ENCODE results near the gene NES. TPM values are rescaled to one million over a fixed set of nuclear protein-coding genes. Genes with fewer than 3 reads are reported as not detected.

NES gene
- total RNA-seq, 1 donor from 2014 or later = not detected

DNA sequence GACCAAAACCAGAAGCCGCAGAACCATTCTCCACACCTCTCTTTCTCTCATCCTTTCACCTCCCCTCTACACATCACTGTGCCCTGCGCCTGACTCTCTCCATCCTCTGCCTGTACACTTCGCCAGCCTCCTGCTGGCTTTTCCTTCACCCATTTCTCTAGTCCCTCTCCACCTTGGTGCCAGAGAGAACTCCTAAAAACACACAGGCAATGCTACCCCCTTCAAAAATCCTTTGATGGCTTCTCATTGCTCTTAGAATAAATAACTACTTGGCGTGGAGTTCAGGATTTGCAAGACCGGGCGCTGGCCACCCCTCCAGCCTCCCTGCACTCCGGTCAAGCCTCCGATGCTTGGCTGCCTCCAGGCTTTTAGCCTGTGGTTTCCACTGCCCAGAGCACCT is 19.5 kb upstream of the NES start:
- Mint-ChIP-seq H3K27ac (no peak overlapping the region), H3K4me3 (ENCODE audit: low read depth) (no peak overlapping the region), H3K36me3 (ENCODE audit: low read depth) (no peaks in the 10 kb centered on the region), H3K9me3 (no peaks in the 10 kb centered on the region), H3K4me1 (ENCODE audit: low read depth) (peaks cover 7% of the 10 kb centered on the region), H3K27me3 (ENCODE audit: low read depth) (peaks cover 43% of the 10 kb centered on the region)
- intact Hi-C loops (cut with micrococcal nuclease) = no loop called here
- DNase-seq (ENCODE audit: low spot score) = no peak

DNA sequence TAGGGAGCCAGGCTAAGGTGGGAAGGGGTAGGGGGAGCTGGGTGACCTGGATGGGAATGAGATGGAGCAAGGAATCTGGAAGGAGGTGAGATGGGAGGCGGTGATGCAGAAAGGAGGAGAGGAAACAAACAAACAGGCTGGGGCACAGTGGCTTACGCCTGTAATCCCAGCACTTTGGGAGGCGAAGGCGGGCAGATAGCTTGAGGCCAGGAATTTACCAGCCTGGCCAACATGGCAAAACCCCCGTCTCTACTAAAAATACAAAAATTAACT is 17.4 kb upstream of the NES start:
- Mint-ChIP-seq H3K4me1 (ENCODE audit: low read depth) (peaks cover 11% of the 10 kb centered on the region), H3K27me3 (ENCODE audit: low read depth) (peaks cover 56% of the 10 kb centered on the region), H3K4me3 (ENCODE audit: low read depth) (no peak overlapping the region)

DNA sequence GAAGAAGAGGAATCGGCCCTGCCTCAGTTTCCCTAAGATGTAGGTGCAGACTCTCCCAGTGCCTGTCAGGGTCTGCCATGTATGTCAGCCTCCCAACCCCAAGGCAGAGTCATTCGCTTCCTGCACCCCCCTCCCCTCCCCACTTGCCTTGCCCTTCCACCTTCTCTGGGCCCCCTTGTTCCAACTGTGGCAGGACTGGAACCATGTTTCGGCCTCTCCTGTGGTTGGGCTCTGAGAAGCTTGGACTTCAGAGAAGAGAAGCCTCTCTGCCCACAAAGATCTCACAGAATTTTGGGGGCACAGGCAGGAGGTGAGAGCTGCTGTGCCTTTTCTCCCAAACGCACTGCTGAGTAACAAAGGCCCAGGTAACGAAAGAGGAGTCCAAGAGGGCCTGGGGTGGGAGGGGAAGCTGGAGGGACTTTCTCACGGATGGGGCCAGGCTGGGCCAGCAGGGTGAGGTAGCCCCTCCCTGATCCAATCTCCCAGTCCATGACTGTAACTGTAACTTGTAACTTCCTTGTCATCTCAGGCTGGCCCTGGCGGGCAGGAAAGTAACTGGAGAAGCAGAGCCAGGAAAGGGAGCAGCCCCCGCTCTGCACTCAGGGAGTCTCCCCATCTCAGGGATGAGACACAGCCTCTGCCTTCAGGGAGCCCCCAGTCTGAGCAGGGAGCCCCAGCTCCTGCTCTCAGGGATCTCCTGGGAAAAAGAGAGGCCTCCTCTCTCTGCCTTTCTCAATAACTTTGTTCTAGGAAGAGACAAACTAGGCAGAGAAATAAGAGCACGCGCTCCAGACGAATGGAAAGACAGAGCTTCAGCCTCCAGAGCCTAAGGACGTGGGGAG is 16.9 kb upstream of the NES start:
- Mint-ChIP-seq H3K27me3 (ENCODE audit: low read depth) (peaks cover 59% of the 10 kb centered on the region), H3K36me3 (ENCODE audit: low read depth) (no peaks in the 10 kb centered on the region), H3K9me3 (no peaks in the 10 kb centered on the region), H3K27ac (no peak overlapping the region), H3K4me3 (ENCODE audit: low read depth) (no peak overlapping the region), H3K4me1 (ENCODE audit: low read depth) (peaks cover 13% of the 10 kb centered on the region)
- intact Hi-C loops (cut with micrococcal nuclease) = no loop called here
- no peak for DNase-seq (ENCODE audit: low spot score)

More for the DNA sequence above, 17.4 kb upstream of the NES start:
- Mint-ChIP-seq H3K9me3 (no peaks in the 10 kb centered on the region), H3K36me3 (ENCODE audit: low read depth) (no peaks in the 10 kb centered on the region), H3K27ac (no peak overlapping the region)
- intact Hi-C loops (cut with micrococcal nuclease) = no loop called here
- DNase-seq (ENCODE audit: low spot score) = no peak

DNA sequence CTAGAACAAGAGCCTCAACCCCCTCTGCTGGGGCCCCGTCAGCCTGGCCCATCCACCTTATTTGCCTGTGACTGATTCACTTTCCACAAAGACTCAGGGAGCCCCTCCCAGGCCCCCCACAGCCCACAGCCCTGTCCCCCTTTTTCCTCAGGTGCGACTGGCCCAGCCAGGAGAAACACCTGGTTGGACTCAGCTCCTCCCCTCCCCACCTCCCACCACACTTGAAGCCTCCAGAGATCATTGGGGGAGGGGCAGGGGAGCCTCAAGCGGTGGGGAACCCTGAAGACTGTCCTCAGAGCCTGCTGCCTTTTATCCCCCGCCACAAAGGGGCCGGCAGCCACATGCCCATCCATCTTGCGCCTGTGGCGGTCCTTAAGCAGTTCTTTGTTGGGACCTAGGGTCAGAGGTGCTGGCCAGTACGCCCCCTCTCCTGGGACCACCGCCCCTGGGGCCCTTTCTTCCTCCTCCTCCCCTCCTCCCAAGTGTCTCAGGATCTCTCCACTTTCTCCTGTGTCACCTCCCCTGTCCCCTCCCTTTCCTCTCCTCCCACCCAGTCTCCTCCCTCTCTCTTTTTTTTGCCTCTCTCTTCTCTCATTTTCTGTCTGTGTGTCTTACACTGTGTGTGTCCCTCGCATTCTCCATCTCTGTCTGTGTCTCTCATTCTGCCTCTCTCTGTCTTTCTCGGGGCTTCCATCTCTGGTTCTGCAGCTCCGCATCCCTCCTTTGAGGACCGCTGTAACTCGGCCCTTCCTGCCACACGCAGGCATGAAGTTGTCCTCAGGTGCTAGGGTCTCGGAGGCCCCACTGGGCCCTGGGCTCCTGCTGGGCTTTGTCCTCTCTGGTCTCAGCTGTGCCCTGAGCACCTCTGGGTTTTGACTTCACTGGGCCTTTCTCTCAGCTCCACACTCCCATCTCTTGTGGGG is 16.0 kb upstream of the NES start:
- intact Hi-C loops (cut with micrococcal nuclease) = no loop called here
- no peak for DNase-seq (ENCODE audit: low spot score)
- H3K4me3 Mint-ChIP-seq (ENCODE audit: low read depth) = no peak overlapping the region
- no peak overlapping the region for H3K27ac Mint-ChIP-seq
- peaks cover 13% of the 10 kb centered on the region for H3K4me1 Mint-ChIP-seq (ENCODE audit: low read depth)
- peaks cover 62% of the 10 kb centered on the region for H3K27me3 Mint-ChIP-seq (ENCODE audit: low read depth)
- no peaks in the 10 kb centered on the region for H3K36me3 Mint-ChIP-seq (ENCODE audit: low read depth)
- H3K9me3 Mint-ChIP-seq = no peaks in the 10 kb centered on the region

DNA sequence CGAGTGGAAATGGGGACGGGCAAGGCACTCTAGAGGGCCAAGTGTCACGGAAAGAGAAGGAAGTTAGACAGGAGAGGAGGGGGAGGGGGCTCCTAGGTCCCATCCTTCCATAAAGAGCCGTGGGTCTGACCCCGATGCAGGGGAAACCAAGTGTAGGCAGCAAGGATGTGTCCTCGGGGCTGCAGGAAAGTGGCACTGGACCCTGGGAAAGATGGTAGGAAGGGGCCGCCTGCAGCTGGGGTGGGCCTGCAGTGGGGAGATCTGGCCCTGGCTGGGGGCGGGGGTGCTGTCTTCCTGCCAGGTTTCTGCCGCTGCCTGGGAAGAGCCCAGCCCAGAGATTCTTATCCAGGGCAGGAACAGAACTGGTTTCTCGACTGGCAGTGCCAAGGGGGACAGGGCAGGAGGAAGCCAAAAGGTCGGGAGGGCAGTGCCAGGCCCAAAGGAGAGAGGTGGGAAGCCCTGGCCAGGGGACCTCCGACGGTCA is 15.3 kb upstream of the NES start:
- Mint-ChIP-seq H3K9me3 (no peaks in the 10 kb centered on the region), H3K36me3 (ENCODE audit: low read depth) (no peaks in the 10 kb centered on the region), H3K4me3 (ENCODE audit: low read depth) (no peak overlapping the region), H3K4me1 (ENCODE audit: low read depth) (peaks cover 13% of the 10 kb centered on the region), H3K27ac (no peak overlapping the region), H3K27me3 (ENCODE audit: low read depth) (peaks cover 61% of the 10 kb centered on the region)
- intact Hi-C loops (cut with micrococcal nuclease) = no loop called here
- no peak for DNase-seq (ENCODE audit: low spot score)

DNA sequence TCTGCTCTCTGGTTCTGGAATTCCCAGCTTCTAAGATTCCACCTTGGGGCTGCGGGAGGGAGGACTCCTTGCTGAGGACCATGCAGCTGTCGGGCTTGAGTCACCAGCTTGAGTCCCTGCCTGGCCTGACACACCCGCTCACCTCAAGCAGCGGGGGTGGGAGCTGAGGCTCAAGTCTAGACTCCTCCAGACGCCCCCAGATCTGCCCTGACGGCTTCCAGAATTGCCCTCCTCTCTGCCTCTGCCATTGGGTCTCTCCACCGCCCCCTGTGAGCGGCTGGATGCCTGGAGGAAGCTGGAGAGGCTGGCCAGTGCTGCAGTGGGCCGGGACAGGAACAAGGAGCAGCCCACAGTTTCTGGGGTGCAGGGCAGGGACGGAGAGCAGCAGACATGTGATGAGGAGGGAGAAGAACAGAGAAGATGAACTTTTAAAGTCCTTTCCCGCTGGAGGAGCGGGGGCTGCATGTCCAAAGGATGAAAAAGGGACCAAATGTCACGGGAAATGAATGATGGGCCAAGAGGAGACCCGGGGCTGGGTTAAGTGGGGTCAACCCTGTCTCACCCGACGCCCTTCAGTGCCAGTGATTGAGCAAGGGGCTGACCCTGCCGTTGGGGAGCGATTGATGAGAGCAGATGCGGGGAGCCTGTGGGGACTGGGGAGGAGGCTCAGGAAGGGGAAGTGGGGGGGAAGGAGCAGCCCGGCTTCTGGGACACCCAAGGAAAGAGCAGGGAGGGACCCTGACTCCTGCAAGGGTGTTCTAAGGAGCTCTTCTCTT is 14.6 kb upstream of the NES start:
- intact Hi-C loops (cut with micrococcal nuclease) = no loop called here

DNA sequence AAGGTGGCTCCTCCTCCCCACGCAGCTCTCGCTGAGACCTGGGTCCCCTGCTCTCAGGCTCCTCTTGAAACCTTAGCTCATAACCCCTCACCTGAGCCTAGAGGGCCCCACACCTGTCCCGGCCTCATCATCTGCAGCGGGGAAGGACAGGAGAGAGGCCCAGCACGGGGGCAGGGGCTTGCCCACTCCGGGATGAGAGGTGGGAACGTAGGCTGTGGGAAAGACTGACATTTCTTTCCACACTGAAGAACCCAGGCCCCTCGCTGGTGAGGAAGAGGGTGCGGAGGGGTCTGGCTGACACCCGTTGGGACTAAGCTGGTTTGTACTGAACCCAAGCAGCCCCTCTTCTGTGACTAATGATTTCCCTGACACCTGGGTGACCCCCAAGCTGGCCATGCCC is 14.0 kb upstream of the NES start:
- H3K27ac Mint-ChIP-seq = no peak overlapping the region
- no peak for DNase-seq (ENCODE audit: low spot score)
- H3K9me3 Mint-ChIP-seq = no peaks in the 10 kb centered on the region
- no peaks in the 10 kb centered on the region for H3K36me3 Mint-ChIP-seq (ENCODE audit: low read depth)
- no peak overlapping the region for H3K4me3 Mint-ChIP-seq (ENCODE audit: low read depth)
- intact Hi-C loops (cut with micrococcal nuclease) = no loop called here
- H3K27me3 Mint-ChIP-seq (ENCODE audit: low read depth) = peaks cover 54% of the 10 kb centered on the region
- peaks cover 13% of the 10 kb centered on the region for H3K4me1 Mint-ChIP-seq (ENCODE audit: low read depth)

More for the DNA sequence above, 14.6 kb upstream of the NES start:
- Mint-ChIP-seq H3K27ac (no peak overlapping the region), H3K36me3 (ENCODE audit: low read depth) (no peaks in the 10 kb centered on the region), H3K4me3 (ENCODE audit: low read depth) (no peak overlapping the region), H3K27me3 (ENCODE audit: low read depth) (peaks cover 56% of the 10 kb centered on the region), H3K9me3 (no peaks in the 10 kb centered on the region), H3K4me1 (ENCODE audit: low read depth) (peaks cover 13% of the 10 kb centered on the region)
- DNase-seq (ENCODE audit: low spot score) = no peak

DNA sequence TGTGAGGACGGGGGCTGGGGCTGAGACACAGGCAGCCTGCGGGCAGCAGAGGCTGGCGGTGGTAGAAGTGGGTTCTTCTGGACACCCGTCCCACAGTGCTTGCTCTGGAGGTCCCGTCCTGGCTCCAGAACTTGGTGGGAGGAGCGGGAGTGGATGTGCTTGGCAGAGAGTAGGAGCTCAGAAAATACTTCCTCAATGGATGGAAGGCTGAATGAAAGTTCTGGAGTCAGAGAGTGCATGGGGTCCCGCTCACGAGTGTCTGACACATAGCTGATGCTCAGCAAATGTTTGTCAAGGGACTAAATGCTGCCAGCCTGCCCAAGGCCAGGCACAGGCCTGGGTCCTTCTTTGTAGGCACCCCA is 13.4 kb upstream of the NES start:
- no peaks in the 10 kb centered on the region for H3K36me3 Mint-ChIP-seq (ENCODE audit: low read depth)
- intact Hi-C loops (cut with micrococcal nuclease) = no loop called here
- peaks cover 54% of the 10 kb centered on the region for H3K27me3 Mint-ChIP-seq (ENCODE audit: low read depth)
- DNase-seq (ENCODE audit: low spot score) = no peak
- H3K4me1 Mint-ChIP-seq (ENCODE audit: low read depth) = peaks cover 13% of the 10 kb centered on the region
- H3K4me3 Mint-ChIP-seq (ENCODE audit: low read depth) = no peak overlapping the region
- no peaks in the 10 kb centered on the region for H3K9me3 Mint-ChIP-seq
- H3K27ac Mint-ChIP-seq = no peak overlapping the region

DNA sequence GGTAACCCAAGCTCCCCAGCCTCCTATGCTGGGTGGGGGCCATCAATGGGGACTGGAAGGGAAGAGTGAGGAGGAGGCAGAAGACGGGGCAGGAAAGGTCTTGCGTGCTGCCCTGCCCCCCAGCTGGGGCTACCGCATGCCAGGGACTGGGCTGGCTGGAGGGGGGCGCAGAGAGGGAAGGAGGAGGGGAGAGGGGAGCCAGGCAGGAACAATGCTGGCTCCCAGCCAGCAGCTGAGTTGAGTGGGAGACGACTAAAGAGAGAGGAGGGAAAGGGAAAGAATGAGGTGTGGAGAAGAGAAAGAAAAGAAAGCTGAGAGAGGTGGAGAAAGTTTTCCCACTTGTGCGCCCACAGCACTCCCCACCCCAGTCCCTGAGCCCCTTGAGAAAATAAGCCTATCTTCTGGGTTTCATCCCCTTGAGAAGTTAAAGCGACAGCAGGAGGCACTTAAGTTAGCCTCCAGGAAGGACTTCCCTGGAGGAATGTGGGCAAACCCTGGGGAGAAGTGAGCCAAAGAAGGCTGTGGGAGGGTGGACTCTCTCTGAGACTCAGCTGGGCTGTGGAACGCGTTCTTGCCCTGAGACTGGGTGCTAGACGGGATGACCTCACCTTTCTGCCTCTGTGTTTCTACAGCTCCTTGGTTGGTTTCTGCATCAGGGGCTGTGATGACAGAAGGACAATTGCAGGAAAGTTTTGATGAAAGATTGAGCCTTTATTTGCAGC is 12.9 kb upstream of the NES start:
- intact Hi-C loops (cut with micrococcal nuclease) = loop anchor here (1.0 to 10.0 kb wide), 4 partner anchors 16 to 235 kb away; partner anchors contain the start of genes LRRC71 and PEAR1

DNA sequence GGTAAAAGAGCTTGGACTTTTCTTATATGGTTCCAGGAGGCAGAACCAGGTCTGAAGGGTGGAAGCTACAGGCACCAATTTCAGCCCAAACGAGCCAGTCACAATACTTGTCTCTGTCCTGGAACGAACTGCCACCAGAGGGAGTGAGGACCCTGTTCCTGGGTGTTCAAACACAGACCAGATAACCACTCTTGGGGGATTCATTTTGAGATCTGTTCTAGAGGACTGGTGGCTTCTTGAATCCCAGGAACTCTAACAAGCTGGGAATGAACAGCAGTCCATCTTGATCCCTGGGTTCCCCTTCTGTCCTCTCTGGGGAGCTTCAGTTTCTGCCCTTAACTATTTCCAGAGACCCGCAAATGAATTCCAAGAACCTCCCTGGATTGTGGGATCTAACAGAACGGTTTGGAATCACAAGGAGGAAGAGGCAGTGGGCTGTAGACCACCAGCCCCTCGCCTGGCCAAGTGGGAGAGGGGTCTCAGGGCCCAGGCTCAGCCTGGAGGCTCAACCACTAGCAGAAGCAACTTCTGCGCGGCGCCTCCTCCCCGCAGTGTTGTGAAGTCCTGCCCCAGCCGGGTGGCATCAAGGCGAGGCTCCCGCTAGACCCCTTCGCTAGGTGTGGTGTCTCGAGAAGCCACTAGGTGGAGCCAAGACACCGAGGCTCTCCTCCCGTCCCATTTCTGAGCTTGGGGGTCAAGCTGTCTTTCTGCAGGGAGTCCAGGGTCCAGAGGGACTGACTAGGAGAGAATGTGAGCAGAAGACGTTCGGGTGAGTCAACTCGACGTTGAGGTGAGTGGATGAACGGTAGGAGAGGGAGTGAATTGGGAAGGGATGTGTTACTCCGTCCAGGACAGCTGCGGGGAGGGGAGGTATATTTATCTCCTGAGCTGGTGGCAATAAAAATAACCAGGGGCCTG is 12.1 kb upstream of the NES start:
- Mint-ChIP-seq H3K27ac (no peak overlapping the region), H3K4me3 (ENCODE audit: low read depth) (no peak overlapping the region), H3K9me3 (no peaks in the 10 kb centered on the region), H3K27me3 (ENCODE audit: low read depth) (peaks cover 51% of the 10 kb centered on the region), H3K4me1 (ENCODE audit: low read depth) (peaks cover 20% of the 10 kb centered on the region), H3K36me3 (ENCODE audit: low read depth) (no peaks in the 10 kb centered on the region)
- peak; percentile 57 for DNase-seq (ENCODE audit: low spot score)
- intact Hi-C loops (cut with micrococcal nuclease) = loop anchor here (1.0 to 10.0 kb wide), 4 partner anchors 17 to 236 kb away; partner anchors contain the start of genes LRRC71 and PEAR1

More for the DNA sequence above, 12.9 kb upstream of the NES start:
- Mint-ChIP-seq H3K27me3 (ENCODE audit: low read depth) (peaks cover 54% of the 10 kb centered on the region), H3K9me3 (no peaks in the 10 kb centered on the region), H3K27ac (no peak overlapping the region), H3K4me3 (ENCODE audit: low read depth) (no peak overlapping the region), H3K36me3 (ENCODE audit: low read depth) (no peaks in the 10 kb centered on the region), H3K4me1 (ENCODE audit: low read depth) (peaks cover 13% of the 10 kb centered on the region)
- DNase-seq (ENCODE audit: low spot score) = no peak

DNA sequence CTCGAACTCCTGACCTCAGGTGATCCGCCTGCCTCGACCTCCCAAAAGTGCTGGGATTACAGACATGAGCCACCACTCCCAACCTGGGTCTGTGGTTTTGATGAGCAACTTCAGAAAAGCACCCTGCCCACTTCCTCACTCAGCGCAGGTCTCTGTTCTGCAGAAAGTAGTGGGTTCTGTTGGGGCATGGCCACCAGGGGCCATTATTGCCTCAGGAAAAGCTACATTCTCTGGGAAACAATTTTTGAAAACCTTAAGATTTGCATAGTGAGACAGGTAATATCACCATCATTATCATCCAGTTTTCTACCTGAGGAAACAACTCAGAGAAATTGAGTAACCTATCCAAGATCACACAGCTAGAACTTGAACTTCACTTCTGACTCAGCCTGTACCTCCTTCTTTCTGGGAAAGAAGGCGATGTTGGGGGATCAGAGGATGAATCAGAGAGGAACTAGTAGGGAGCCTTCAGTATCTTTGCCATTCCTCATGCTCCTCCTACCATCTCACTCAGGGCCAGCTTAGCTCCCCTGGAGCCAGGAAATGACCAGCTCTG is 7.1 kb upstream of the NES start:
- peaks cover 18% of the 10 kb centered on the region for H3K4me1 Mint-ChIP-seq (ENCODE audit: low read depth)
- no peaks in the 10 kb centered on the region for H3K9me3 Mint-ChIP-seq
- no peaks in the 10 kb centered on the region for H3K36me3 Mint-ChIP-seq (ENCODE audit: low read depth)
- H3K4me3 Mint-ChIP-seq (ENCODE audit: low read depth) = no peak overlapping the region
- H3K27ac Mint-ChIP-seq = no peak overlapping the region
- intact Hi-C loops (cut with micrococcal nuclease) = loop anchor here (10.0 kb wide), 2 partner anchors 210 to 240 kb away; partner anchors contain the start of genes LRRC71 and PEAR1
- peaks cover 34% of the 10 kb centered on the region for H3K27me3 Mint-ChIP-seq (ENCODE audit: low read depth)
- no peak for DNase-seq (ENCODE audit: low spot score)

Data from activated T-helper 2 cell treated with anti-CD3 and anti-CD28 coated beads, Interferon-gamma antibody, Interleukin-2, Interleukin-4, amounts not matched to agents 10 μg/mL and 5 μg/mL and 100 μg/mL, durations not matched to agents 14 hours and 24 hours and 36 hours (primary cell).